Fibroblast of skin of scalp (primary cell): Measurements from ENCODE around the gene LIMCH1.
"Not testable (repeated sequence)": the region's sequence is repeated elsewhere in the genome, so short reads cannot be mapped to it uniquely, and the experiment has no call there.

Source experiments
- DNase-seq: peaks from one replicate; pipeline ENCODE4 v3.0.0-alpha.2; 2013

LIMCH1 gene

GRCh38 chr4:41610474-41610873, 72.5 kb downstream of the LIMCH1 start:
- DNase-seq = no peak

- DNase-seq = no peak
Observed at GRCh38 chr4:41611124-41611838, 73.3 kb downstream of the LIMCH1 start.

DNA sequence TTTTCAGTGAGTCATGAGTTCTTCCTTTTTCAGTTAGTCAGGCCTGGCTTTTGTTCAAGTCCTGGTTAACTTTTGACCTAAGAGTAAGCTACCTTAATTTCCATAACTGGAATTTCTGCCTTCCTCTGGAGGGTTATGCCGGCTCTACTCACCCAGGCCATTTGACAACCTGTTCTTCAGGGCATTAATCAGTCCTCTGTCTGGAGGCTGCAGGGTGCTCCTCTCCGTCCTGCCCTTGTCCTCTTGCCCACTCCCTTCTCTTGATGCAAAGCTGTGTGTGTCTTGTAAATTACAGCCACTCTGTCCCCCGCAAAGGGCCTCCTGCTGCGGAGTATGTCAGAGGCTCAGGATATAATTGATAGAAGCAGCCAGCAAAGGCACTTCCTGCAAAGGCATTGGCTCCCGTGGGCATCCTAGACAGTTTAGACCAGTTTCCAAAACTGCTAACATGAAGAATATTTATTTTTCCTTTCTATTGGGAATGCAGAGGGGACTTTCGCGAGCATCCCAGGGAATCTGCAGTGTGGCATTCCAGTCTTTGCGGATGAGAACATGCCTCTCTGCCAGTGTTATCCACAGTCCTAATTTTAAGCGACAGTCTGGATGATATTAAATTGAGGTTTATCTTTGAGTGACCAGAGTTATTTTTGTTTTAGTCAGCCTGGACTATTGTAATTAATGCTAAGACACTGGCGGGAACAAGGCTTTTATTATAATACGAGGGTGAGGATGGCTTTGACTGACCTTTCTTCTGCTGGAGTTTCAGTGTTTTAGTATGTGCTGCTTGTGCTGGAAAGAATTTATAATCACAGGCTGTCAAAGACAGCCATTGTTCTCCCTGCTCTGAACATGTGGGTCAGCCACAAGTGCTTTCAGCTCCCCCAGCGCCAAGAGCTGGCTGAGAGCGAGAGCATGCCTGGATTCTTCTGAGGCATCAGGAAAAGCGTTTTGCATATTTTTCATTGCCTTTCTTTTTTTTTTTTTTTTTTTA, 74.2 kb downstream of the LIMCH1 start:
- peak; percentile 68 for DNase-seq

- peak; percentile 18 for DNase-seq
Observed at GRCh38 chr4:41613386-41613785, 75.4 kb downstream of the LIMCH1 start.

GRCh38 chr4:41613821-41614220, 75.9 kb downstream of the LIMCH1 start:
- DNase-seq = no peak

- no peak for DNase-seq
Observed at GRCh38 chr4:41614519-41614918, 76.6 kb downstream of the LIMCH1 start.

DNA sequence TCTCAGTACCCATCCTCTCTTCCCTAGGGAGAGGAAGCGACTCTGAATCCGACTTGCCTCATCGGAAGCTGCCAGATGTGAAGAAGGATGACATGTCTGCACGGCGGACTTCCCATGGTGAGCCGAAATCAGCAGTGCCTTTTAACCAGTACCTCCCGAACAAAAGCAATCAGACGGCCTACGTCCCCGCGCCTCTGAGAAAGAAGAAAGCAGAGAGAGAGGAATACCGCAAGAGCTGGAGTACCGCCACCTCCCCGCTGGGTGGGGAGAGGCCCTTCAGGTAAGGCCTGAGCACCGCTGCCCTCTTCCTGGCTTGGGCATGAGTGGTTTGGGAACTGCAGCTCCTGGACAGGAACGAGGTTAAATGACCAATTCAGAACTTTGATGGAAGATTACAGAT, 81.2 kb downstream of the LIMCH1 start:
- peak; percentile 30 for DNase-seq

DNA sequence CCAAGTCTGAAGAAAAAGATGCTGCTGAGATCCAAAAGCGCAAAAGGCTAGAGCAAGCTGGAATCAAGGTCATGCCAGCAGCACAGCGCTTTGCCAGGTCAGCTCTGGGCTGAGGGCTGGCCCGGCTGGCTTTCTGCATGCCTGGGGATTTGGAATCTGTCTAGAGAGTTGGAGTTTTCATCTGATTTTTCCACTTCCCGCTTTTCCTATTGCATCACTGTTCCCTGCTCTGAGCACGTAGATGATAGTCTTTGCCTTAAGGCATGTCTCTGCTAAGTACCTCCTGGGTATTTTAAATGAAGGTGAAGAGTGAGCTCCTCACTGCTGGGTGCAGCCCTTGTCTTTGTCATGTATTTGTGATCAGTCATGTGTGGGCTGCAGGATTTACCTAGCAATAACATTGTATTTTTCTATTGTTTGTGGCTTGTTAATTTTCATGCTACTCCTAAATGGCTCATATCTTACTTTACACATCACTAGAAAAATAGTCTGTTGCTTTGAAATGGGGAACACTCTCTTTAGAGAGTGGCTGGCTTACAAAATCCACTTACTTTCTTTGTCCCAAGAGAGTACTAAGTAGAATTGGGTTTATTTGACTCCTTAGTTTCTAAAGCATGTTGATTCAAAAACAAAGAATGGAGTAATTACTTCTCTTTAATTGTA, 82.8 kb downstream of the LIMCH1 start:
- DNase-seq = no peak

DNA sequence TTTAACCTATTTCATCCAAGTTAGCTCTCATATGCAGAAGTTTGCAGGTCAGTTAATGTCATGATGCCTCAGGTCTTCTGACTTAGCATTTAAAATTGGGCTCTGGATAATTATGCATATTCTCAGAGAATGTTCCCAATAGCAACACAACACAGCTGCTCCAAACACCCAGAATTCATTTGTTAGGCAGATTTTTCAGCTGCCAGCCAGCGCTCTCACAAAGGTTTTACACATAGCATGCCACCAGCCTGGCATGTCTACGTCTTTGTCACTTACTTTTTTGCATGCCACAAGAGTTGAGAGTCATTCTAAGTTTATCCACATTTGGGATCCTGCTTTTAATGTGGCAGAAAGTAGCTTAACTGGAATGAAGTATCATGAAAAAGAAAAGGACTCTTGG, 84.8 kb downstream of the LIMCH1 start:
- no peak for DNase-seq

GRCh38 chr4:41624765-41625164, 86.8 kb downstream of the LIMCH1 start:
- no peak for DNase-seq

- no peak for DNase-seq
Observed at GRCh38 chr4:41625531-41625930, 87.6 kb downstream of the LIMCH1 start.

DNA sequence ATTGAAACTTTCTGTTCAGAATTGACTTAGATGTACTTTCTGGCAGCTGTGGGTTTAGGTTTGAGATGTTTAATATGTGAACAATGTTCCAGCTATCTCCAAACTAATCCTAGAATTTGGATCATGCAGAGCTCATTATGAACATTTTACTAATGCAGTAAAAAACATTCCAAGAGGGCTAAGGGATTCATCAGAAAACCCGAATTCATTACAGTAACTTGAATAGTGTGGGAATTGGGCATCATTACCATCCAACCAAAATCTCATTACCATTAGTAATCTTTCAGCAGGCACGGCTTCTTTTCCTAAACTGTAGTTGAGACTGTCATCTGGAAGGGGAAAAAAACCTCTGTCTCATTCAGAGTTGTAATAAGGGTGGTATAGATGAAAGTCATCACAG, 91.0 kb downstream of the LIMCH1 start:
- DNase-seq = no peak

GRCh38 chr4:41631523-41631922, 93.6 kb downstream of the LIMCH1 start:
- DNase-seq = peak; percentile 23

GRCh38 chr4:41632481-41633073, 94.6 kb downstream of the LIMCH1 start:
- peak; percentile 41 for DNase-seq

GRCh38 chr4:41633321-41633720, 95.4 kb downstream of the LIMCH1 start:
- no peak for DNase-seq

DNA sequence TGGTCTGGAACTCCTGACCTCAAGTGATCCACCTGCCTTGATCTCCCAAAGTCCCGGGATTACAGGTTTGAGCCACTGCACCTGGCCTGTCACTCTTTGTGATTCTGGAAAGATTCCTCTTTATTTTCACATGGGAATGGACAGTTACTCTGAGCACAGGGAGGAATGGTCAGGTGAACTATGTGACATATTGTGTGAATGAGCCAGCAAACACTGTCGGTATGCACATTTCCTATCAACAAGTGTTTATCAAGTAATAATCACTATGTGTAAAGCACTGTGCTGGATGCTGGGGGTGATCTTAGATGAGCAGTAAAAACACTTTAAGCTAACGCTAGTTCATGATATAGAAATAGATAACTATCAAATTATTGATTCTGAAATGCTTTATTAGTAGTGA, 97.5 kb downstream of the LIMCH1 start:
- DNase-seq = no peak

DNA sequence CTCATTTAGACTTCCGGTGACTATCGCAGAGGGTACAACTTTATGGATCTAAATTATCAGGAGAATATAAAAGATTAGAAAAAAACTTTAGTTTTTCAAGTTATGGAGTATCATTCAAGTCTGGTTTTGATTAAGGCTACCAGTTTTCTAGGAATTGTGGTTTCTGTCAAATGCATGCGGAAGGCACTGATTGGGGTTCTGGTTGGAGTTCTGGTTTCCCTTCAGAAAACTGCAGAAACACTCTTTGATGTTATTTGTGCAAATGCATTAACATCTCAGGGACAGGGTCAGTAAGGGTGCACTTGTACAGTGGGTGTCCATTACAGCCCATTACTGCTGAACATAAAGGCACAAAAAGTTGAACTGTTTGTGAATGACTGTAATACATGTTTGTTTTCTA, 100.2 kb downstream of the LIMCH1 start:
- no peak for DNase-seq

DNA sequence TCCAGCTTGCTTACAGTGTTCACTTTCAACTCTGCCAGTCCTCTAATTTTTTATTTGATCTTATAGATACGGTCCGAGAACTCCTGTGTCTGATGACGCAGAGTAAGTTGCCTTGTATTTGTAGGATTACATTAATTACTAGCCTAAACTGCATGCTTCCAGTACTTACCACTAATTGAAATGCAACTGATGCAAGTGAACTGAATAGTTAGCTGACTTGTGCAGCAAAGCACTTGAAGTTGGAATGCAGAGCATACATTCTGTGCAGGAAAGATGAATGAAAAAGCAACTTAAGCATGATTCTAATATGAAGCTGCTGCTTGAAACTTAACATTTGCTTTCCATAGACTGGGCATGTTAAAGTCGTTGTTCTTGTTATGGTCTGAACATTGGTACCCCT, 100.9 kb downstream of the LIMCH1 start:
- no peak for DNase-seq

- DNase-seq = no peak
Observed at GRCh38 chr4:41639291-41639690, 101.3 kb downstream of the LIMCH1 start.

DNA sequence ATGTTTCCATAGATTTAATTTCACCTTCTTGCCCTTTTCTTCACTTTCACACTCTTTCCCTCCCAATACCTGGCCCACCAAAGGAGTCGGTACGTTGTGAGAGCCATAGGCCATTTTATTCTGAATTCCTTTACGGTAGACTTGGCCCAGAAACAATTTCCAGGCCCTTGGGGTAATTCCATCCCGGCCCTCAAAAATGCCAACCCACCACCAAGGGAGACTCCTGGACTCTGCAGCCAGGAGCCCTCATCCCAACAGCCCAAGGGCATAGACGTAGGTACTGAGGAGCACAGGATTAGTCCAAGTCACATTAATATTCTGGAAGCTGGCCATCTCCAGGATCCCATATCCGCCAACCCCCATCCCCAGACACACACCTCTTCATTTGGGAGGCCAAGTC, 102.9 kb downstream of the LIMCH1 start:
- DNase-seq = no peak

GRCh38 chr4:41642746-41643145, 104.8 kb downstream of the LIMCH1 start:
- DNase-seq = not testable (repeated sequence)

DNA sequence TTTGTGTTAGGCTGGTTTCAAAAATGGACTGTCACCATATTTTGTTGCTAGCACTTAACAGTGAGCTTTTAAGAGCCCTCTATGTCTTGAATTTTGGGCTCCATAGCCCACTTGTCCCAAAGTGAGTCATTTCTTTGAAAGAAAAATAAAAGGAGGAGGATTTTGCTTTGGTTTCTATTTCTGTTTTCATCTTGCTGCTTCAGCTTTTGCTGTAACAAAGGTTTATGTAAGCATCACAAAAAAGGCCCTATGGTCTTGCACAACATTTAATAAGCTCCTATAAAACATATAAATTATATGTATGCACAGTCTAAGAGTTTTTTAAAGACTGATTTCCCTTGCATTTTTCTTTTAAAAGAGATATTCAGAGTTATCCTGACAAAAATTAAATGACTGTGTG, 105.4 kb downstream of the LIMCH1 start:
- no peak for DNase-seq
